GM19351 (cell line): Measurements from ENCODE around the gene AGBL4.

Experiments
- ATAC-seq: cut with Tn5 transposase; IDR thresholded peaks from one replicate; pipeline ENCODE4 v1.9.1; 2021; ENCODE audit warnings: mild to moderate bottlenecking, moderate library complexity; ENCODE audit not compliant: unreplicated experiment

Gene AGBL4

DNA sequence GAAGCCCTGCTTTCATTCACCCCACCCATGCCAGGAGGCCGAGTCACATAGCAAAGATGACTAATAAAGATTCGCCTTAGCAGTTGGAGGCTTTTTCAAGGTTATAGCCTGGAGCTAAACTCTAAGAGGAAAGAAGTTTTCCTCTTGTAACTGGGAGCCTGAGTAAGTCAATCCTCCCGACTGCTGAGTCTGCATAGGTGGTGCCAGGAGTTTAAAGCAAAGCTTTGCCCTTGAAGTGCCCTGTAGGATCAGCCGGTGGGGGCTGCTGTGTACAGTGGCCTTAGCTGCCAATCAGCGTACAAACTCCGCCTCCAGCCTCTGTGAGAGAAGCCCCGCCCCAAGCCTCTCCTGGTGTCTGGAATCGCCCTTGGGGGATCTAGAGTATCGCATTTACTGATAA, 1404.2 kb downstream of the AGBL4 start:
- ATAC-seq = no peak

DNA sequence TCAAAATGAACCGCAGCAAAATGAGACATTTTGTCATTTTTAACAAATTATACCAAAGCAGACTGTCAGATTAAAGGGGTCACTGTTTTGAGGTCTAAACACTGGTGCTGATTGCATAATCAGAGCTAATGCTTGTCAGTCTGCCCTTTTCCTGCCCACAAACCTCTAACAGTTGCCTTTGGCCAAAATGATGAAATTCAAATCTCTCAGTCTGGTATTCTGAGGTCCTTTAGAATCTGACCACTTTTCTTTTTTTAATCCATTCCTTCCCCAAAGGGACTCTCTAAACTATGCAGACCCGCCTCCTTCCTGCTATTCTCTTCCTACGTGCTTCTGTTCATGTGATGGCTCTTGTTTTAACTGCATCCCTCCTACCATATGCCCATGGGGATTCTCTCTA, 1406.5 kb downstream of the AGBL4 start:
- no peak for ATAC-seq

- no peak for ATAC-seq
Observed at GRCh38 chr1:48616710-48617109, 1407.0 kb downstream of the AGBL4 start.

GRCh38 chr1:48611841-48612240, 1411.9 kb downstream of the AGBL4 start:
- ATAC-seq = no peak

DNA sequence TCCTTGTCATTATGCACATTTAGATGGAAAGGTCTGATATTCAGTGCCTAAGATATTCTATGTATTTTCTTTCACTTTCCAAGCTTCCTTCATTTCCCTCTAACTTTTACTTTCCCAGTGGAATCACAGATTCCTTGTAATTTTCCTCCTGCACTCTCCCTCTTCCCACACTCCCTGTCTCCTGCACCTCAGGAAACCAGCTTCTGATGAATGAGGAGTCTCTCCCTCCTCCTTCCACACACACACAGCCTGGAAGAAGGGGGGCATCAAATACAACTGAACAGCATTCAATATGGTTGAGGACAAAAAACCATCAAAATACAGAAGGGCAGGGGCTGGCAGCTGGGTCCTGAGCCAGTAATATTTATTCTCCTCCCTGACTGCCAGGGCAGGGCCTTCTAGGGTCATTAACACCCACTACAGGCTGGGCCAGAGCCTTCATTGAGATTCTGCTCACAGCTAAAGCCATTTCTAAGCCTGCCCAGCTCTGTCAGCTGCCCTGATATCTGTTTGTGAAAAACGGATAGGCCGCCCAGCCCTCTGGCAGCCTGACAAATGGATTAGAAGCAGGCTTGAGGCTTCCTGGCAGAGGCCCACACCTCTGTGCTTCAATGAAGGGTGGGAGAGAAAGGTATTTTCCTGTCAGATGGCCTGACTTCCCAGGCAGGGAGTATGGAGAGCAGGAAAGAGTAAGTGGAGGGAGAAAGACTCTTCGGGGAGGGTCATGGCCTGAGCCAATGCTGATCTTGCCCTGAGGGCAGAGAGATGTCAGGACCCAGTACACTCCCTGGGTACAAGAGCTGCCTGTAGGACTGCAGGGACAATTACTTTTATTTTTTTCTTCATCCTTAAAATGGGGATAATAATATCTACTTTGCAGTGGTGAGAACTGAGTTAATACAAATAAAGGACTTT, 1412.9 kb downstream of the AGBL4 start:
- ATAC-seq = no peak

GRCh38 chr1:48608882-48609281, 1414.9 kb downstream of the AGBL4 start:
- ATAC-seq = no peak

GRCh38 chr1:48603222-48603621, 1420.5 kb downstream of the AGBL4 start:
- no peak for ATAC-seq

- no peak for ATAC-seq
Observed at GRCh38 chr1:48602349-48602748, 1421.4 kb downstream of the AGBL4 start.

- ATAC-seq = no peak
Observed at GRCh38 chr1:48600182-48600581, 1423.6 kb downstream of the AGBL4 start.

GRCh38 chr1:48597663-48598062, 1426.1 kb downstream of the AGBL4 start:
- ATAC-seq = no peak

GRCh38 chr1:48596046-48596445, 1427.7 kb downstream of the AGBL4 start:
- ATAC-seq = no peak

DNA sequence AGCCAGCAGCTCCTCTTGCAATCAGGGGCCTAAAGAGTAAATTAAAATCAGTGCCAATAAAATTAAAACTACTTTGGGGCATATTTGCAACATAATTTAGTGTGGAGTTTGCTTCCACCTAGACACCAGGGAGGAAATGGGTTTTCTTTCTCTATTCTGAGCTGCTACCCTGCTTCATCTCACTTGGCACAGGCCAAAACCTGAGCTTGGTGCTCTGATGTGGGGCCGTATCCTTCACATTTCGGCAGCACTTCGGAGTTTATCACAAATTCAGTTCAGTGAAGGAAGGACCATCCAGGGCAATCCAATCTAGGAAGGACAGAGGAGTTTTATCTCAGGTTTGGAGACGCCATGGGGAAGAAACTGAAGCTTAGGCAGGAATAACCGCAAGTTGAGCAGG, 1428.1 kb downstream of the AGBL4 start:
- no peak for ATAC-seq

DNA sequence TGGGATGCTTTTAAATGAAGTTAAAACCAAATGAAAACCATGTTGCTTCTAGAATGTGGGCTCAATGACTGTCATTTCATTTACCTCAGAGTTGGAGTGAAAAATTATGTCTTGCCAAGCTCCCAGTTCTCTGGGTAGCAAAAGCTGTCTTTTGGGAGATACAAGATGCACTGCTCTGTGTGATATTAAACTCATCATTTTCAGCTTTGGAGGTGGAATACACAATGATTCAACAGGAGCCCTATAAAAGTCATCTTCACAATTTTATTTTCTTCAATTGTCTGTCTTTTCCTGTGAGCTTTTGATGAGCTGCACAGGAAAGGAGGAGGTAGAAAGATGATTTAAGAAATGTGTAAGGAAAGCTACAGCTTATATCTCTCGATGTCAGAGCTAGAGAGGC, 1431.4 kb downstream of the AGBL4 start:
- no peak for ATAC-seq

DNA sequence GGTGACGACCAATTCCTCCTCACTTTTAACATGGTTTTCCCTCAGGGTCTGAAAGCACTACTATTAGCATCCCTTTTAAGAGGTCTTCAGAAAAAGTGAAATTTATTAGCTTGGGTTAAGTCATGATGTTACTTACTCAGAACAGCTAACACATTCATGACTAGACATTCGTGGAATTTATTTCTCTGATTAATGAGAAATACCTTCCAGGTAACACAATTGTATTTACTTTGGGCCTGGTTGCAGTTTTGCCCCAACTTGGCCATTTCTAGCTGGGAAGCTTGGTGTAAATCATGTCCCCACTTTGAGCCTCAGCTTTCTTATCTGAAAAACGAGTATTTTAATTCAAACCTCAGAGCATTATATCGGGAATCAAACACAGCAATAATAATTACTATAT, 1432.6 kb downstream of the AGBL4 start:
- no peak for ATAC-seq

DNA sequence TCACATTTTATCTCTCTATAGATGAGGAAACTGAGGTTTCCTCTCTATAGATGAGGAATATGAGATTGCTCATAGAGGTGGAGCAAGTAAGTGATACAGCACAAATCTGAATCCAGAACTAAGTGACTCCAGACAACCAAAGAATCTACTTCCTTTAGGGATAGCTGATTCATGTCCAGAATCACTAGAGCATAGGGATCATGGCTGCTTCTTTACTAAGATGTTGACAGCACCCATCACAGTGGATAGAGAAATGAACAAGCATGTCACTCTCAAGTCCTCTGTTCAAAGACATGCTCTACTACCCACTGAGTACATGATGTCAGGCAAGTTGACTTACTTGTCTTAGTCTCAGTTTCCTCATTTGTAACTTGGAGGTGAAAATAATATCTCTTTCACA, 1435.7 kb downstream of the AGBL4 start:
- ATAC-seq = no peak

DNA sequence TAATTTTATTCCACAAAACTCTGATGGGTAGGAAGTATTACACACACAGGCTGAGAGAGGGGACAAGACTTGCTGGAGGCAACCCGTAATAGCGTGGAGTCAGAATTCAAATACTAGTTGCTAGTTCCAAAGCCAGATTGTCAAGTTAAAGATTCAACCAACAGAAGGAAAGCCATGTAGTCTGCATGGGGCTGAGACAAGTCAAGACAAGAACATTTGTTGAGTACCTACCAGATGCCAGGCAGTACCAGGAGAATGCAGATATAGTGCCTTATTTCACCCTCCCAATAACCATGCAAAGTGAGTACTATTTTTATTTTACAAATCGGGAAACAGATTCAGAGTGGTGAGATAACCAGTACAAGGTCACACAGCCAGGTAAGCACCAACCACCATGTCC, 1441.3 kb downstream of the AGBL4 start:
- ATAC-seq = no peak

DNA sequence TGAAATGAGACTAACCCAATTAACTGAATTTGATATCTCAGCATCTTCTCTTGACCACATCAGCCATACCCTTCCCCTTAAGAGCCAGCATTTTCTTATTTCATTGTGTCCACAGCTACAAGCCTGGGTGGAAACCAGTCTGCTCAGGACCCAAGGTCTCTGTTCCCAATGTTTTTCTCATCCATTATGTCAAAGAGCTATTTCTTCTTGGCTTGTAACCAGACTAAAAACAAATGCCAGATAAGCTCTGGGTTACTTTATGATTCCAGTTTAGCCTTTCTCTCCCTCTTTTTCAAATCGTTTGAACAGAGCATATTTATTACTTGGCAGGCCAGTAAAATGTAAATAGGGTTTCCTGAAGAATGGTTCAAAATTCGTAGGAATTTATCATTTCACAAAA, 1442.5 kb downstream of the AGBL4 start:
- ATAC-seq = no peak

DNA sequence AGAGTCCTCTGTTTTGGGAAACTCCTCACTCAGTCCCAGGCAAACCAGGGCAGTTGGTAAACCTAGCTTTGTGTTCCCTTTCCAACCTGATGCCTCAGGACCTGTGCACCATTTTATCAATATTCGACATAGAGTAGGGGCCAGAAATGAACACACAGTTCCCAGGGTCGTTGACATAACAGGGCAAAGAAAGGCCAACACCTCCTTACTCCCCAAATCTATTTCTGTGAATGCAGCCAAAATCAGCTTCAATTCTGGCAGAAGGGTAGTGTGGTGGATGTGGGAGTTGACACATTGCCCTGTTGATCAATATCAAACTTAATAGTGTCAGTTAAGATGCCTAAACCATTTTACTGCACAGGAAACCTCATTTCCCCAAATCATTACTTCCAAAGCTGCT, 1447.2 kb downstream of the AGBL4 start:
- no peak for ATAC-seq

GRCh38 chr1:48572646-48573258, 1451.0 kb downstream of the AGBL4 start:
- peak; percentile 82 for ATAC-seq

- no peak for ATAC-seq
Observed at GRCh38 chr1:48572134-48572533, 1451.6 kb downstream of the AGBL4 start.

GRCh38 chr1:48571303-48571987, 1452.3 kb downstream of the AGBL4 start:
- no peak for ATAC-seq

DNA sequence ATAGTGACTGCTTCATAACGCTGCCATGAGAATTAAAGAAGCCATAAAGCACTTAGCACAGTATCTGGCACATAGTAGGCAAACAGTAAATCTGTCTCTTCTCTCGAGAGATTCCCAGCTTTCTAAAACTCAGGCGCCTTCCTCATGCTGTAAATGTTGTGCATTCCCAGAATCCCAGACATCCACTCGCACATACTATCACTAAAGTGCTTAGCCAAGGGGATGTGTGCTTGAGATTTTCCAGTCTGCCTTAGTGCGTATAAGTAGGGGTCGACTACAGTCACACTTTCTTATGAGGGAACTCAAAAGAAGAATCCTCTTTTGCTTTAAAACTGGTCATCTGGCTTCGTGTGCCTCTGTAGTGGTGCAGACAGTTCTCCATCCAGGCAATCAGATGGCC, 1453.2 kb downstream of the AGBL4 start:
- no peak for ATAC-seq
